Diencephalon (tissue), 1 donor: Measurements from ENCODE around the gene FAM3C. TPM values are rescaled to one million over a fixed set of nuclear protein-coding genes. Genes with fewer than 3 reads are reported as not detected.

ENCODE experiments used
- total RNA-seq: library from RNA; depleted of rRNA; stranded (reverse); fragments of >200 nt; gene quantifications from one replicate; pipeline ENCODE4 v1.2.3, GENCODE V29; 2014

The FAM3C gene, protein sequence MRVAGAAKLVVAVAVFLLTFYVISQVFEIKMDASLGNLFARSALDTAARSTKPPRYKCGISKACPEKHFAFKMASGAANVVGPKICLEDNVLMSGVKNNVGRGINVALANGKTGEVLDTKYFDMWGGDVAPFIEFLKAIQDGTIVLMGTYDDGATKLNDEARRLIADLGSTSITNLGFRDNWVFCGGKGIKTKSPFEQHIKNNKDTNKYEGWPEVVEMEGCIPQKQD
- total RNA-seq = 151 TPM

DNA sequence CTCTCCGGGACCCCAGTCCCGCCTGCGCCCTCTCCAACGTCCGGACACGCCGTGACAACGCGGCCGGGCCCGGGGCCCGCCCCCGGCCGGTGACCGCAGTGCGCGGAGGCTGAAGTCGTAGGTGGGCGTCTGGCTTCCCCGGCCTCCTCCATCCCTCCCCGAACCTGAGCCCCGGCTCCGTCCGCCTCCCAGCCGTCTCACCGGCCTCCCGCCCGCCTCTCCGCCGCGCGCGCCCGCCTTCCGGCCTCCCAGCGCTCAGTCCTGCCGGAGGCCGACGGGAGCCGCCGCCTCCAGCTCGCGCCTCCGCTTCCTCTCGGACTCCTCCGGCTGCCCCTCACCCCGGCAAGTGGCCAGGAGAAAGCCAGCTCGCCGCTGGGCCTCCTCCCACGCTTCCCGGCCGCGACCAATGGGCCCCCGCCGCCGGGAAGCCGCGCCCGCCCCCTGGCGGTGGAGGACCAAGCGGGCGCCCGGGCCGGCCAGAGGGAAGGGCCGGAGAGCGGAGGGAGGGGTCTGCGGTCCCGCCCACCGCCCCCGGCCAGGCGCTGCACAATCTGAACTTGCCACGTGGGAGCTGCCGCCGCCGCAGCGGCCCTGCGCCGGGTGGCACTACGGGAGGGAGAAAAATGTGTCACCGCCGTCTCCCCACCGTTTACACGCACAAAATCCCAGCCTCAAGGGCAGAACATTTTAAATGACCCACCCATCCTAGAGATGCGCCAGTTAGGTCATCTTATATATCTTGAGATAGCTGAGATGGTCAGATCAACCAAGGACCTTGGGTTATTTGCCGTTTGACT, at the start of gene FAM3C:
Gene FAM3C, minus strand, starts transcription at position 348 of the 797 bp plus-strand sequence. CDS start 13,339 bp downstream, outside the sequence.

DNA sequence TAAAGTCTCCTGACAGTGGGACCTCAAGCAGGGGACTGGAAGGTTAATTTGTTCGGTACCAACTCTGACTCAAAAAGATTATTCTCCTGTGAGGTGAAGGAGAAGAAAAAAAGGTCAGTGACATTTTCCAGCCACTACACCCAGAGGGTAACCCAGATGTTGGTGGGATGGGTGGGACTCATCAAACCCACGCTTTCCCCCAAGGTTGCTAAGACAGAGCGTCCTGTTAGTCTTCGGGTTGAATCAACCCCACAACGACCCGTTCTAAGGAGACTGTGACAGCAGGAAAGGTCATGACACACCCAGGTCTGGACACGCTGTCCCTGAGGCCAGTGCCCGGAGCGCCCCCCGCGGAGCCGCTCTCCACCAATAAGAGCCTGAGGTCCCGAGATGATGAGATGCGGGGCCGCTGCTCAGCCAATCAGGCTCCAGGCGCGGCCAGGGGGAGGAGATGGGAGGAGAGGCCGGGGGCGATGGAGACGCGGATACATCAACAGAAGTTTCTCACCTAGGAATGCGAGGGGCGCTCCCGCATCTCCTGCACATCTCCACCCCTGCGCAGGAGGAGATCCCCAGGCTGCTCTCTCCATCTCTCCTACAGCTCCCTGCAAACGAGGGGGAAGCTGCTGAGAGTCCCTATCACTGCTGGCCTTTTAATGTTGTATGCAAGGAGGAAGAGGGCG, 67.5 kb downstream of the FAM3C start, which contains the start of gene WNT16:
Gene WNT16, plus strand, starts transcription at position 493 of the 683 bp plus-strand sequence. CDS start 293 bp downstream, outside the sequence.

Other genes starting within 250 kb of the FAM3C start
- gene WNT16, start 67.3 kb downstream of the FAM3C start, total RNA-seq = 0.69 TPM